ENCODE measurements around the gene SSU72.
"Not testable (repeated sequence)": the region's sequence is repeated elsewhere in the genome, so short reads cannot be mapped to it uniquely, and the experiment has no call there.

- TF ChIP-seq CTCF (IDR thresholded peaks at IDR 0.05); POLR2AphosphoS5 (IDR thresholded peaks at IDR 0.05; ENCODE audit: low read depth, low read length); SIN3A (IDR thresholded peaks at IDR 0.05; ENCODE audit: borderline replicate concordance, insufficient read depth, low read depth, low read length); TCF7L2 (IDR thresholded peaks at IDR 0.05; ENCODE audit: low read depth, low read length): not testable (repeated sequence)
- TF ChIP-seq, protein P1, sequence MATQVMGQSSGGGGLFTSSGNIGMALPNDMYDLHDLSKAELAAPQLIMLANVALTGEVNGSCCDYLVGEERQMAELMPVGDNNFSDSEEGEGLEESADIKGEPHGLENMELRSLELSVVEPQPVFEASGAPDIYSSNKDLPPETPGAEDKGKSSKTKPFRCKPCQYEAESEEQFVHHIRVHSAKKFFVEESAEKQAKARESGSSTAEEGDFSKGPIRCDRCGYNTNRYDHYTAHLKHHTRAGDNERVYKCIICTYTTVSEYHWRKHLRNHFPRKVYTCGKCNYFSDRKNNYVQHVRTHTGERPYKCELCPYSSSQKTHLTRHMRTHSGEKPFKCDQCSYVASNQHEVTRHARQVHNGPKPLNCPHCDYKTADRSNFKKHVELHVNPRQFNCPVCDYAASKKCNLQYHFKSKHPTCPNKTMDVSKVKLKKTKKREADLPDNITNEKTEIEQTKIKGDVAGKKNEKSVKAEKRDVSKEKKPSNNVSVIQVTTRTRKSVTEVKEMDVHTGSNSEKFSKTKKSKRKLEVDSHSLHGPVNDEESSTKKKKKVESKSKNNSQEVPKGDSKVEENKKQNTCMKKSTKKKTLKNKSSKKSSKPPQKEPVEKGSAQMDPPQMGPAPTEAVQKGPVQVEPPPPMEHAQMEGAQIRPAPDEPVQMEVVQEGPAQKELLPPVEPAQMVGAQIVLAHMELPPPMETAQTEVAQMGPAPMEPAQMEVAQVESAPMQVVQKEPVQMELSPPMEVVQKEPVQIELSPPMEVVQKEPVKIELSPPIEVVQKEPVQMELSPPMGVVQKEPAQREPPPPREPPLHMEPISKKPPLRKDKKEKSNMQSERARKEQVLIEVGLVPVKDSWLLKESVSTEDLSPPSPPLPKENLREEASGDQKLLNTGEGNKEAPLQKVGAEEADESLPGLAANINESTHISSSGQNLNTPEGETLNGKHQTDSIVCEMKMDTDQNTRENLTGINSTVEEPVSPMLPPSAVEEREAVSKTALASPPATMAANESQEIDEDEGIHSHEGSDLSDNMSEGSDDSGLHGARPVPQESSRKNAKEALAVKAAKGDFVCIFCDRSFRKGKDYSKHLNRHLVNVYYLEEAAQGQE (IDR thresholded peaks at IDR 0.05; ENCODE audit: insufficient read depth in 1 of 2, low read depth in 2 of 2, low read length in 1 of 2): not testable (repeated sequence)
These were observed 60.3 kb downstream of the SSU72 start for GRCh38 chr1:1514376-1514775.

Data from Panc1 (cell line).